GM19438 (cell line): ENCODE measurements around the gene IFRD2.

Source experiments
- ATAC-seq: cut with Tn5 transposase; IDR thresholded peaks from one replicate; pipeline ENCODE4 v1.9.1; 2021; ENCODE audit warnings: low read depth; ENCODE audit not compliant: unreplicated experiment

IFRD2 gene, protein sequence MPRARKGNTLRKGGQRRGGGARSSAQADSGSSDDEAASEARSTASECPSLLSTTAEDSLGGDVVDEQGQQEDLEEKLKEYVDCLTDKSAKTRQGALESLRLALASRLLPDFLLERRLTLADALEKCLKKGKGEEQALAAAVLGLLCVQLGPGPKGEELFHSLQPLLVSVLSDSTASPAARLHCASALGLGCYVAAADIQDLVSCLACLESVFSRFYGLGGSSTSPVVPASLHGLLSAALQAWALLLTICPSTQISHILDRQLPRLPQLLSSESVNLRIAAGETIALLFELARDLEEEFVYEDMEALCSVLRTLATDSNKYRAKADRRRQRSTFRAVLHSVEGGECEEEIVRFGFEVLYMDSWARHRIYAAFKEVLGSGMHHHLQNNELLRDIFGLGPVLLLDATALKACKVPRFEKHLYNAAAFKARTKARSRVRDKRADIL

GRCh38 chr3:50292159-50293078, at the start of gene IFRD2:
Gene IFRD2, minus strand, starts transcription at chr3:50292429. Its CDS starts 155 bp downstream, at chr3:50292274.
- peak; percentile 91 for ATAC-seq

- ATAC-seq: no peak
Observed at GRCh38 chr3:50341537-50341936, 49.3 kb upstream of the IFRD2 start.

- peak; percentile 25 for ATAC-seq
Observed at GRCh38 chr3:50340448-50341329, 48.5 kb upstream of the IFRD2 start, which contains the start of gene RASSF1. Gene RASSF1, minus strand, starts transcription at chr3:50340836. Its CDS starts 31 bp downstream, at chr3:50340805.

- ATAC-seq: no peak
Observed at GRCh38 chr3:50340147-50340447, 47.9 kb upstream of the IFRD2 start.

DNA sequence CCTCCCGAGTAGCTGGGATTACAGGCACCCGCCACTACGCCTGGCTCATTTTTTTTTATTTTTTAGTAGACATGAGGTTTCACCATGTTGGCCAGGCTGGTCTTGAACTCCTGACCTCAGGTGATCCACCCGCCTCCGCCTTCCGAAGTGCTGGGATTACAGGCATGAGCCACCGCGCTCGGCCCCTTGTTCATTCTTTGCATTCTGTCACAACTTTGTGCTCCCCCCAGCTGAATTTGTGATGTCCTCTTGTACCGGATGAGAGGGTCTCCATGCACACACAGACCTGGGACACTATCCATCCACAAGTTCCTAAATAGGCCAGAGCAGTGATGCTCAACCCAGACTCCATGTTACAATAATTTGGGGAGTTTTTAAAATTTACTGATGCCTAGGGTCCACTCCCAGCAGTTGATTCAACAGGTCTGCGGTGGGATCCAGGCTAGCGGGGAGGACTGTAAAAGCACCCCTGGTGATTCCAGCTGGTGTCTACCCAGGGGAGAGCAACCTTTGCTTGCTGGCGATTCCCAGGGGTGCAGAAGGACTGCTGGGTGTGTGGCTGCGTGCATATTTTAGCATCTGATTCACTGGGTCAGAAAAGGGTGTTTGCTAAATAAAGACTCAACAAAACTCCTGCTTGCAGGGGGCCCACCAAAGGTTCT, 47.4 kb upstream of the IFRD2 start:
- ATAC-seq: no peak

DNA sequence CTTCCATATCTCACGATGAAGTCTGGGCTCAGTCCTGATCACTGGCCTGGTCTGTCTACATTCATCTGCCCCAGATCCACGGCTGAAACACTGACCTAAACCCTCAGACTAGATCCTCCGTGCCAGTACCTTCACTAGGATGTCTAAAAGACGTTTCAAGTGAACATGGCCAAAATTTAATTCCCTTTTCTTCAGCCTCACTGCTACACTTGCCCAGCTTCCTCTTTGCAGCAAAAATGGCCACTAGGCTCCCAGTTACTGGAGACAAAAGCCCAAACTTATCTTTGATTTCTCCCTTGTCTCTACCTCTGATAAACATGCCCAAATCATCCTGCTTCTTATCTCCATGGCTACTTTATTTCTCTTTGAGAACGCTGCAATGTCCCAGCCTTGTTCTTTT, 46.7 kb upstream of the IFRD2 start:
- no peak for ATAC-seq

GRCh38 chr3:50337175-50337861, 45.1 kb upstream of the IFRD2 start:
- ATAC-seq: peak; percentile 63

DNA sequence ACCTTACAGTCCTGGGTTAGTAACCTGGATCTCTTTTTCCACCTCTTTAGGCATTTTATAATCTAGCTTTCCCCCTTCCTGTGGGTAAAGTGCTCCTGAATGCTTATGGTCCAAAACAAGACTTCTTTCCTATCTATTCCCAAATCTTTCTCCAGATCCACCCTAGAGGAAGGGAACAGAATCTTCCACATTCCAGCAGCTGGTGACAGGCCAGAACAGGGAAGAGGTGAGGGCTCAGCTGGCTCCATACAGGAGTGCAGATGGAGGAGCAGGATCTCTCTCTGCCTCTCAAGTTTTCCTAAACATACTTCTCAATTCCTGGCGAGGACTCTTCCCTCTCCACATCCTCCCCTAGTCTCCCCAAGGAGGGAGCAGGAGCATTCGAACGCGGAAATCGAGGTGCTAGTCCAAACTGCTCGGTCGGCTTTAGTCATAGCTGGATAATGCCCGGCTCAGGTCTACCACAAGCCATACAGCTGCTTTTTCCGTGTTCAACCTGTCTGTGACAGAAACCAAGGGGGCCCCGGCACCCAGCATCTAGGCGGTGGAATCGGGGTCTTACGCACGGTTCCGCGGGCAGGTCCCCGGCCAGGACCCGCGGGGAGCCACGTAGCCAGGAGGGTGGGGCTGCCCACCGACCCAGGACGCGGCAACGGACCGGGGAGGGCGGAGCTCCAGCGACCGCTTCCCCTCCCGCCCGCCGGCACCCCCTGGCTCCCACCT, 44.4 kb upstream of the IFRD2 start:
- ATAC-seq: peak; percentile 20

DNA sequence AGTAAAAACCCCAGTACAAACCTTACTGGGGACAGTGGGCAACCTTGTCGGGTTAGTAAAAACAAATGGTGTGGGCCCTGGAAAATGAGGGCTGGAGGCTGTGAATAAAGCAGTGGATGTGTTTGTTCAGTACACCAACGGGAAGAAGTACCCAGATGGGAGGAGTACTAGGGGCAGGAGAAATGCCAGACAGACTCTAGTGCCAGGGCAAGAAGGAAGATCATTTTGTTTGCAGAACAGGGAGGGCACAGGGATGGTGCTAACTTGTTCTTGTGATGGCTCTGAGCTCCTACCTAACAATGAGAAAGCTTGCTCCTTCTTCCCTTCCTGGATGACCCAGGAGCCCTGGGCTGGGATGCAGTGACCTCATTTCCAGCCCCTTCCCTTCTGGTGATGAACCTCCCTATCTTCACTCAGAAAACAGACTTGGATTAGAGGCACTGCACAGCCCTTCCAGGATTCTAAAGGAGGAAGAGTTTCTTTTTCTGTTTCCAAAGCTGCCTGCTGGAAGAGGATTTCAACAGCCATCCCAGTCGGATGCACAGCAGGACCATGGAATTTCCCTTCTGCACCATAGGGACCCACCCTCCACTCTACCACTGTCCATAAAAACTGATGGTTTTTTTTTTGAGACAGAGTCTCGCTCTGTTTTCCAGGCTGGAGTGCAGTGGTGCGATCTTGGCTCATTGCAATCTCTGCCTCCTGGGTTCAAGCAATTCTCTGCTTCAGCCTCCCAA, 42.3 kb upstream of the IFRD2 start:
- ATAC-seq: no peak

DNA sequence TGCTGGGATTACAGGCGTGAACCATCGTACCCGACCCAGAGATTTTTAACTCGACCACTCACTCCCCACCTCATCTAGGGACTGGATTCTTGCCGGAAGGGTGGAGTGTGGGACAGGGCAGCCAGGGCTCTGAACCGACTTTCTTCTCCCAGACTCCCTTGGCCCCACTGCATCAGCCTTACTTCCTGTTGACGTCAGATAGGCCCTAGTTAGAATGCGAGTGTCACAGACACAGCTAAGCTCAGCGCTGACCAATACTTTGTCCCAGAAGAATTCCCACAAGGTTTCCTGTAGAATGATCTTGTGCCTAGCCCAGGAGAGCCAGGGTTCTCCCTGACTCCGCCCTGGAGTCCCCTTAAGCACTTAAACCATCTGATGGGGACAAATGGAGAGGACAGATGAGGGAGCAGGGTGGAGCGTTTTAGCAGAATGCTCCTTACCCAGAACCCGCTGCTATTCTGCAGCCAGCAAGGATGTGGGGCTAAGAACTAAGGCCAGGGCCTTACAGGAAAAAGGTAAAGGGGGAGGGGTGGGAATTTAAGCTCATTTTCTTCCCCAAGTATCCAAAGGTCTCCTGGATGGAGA, 41.6 kb upstream of the IFRD2 start:
- ATAC-seq: no peak

DNA sequence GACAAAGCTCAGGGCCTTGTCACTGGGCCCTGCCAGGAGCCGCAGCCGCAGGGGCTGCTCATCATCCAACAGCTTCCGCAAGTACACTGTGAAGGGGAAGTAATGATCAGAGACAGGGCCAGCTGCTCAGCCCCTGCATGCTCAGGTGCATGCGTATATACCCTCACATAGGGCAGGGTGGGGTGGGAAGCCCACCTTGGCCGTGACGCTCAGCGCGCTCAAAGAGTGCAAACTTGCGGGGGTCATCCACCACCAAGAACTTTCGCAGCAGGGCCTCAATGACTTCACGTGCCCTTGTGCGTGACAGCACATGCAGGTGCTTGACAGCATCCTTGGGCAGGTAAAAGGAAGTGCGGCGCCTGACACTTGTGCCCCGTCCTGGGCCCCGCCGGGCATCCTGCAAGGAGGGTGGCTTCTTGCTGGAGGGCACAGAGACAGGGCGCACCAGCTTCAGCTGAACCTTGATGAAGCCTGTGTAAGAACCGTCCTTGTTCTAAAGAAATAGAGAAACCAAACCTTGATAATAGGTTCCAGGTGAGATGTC, 39.2 kb upstream of the IFRD2 start:
- no peak for ATAC-seq

DNA sequence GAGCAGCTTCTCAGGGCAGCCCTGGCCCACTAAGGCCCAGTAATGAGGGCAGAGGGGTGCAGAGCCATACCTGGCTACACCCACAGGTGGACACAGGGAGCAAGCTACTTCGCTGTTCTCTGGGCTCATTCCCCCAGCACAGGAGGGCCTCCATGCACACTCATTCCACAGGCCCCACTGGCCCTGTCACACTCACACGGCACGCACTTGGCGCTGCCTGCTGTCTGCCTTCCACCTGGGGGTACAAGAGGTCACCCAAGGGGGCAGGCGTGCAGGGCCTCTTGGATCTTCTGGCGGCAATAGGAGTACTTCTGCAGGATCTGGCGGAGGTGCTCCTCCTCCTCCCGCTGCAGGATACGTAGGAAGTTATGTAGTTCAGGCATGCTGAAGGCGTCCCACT, 38.1 kb upstream of the IFRD2 start:
- no peak for ATAC-seq

- ATAC-seq: peak; percentile 84
Observed at GRCh38 chr3:50327943-50328691, 35.9 kb upstream of the IFRD2 start, which contains the start of gene TUSC2. Gene TUSC2, minus strand, starts transcription at chr3:50328223. Its CDS starts 124 bp downstream, at chr3:50328099.

- no peak for ATAC-seq
Observed at GRCh38 chr3:50327129-50327528, 34.9 kb upstream of the IFRD2 start.

GRCh38 chr3:50326182-50326541, 33.9 kb upstream of the IFRD2 start:
- no peak for ATAC-seq

GRCh38 chr3:50325497-50326181, 33.4 kb upstream of the IFRD2 start:
- no peak for ATAC-seq
